GM12872 (cell line): ENCODE measurements around the gene GTF2F1.

Source experiments
- CTCF ChIP-seq: IDR thresholded peaks from 3 replicates; pipeline ENCODE4 v1.5.1; 2011; ENCODE audit warnings: low read depth, mild to moderate bottlenecking, low read length, moderate library complexity; ENCODE audit not compliant: insufficient read depth

The GTF2F1 gene

GRCh38 chr19:6429419-6430221, 36.7 kb upstream of the GTF2F1 start:
- no peak for TF ChIP-seq CTCF

GRCh38 chr19:6427131-6427530, 34.2 kb upstream of the GTF2F1 start:
- no peak for TF ChIP-seq CTCF

DNA sequence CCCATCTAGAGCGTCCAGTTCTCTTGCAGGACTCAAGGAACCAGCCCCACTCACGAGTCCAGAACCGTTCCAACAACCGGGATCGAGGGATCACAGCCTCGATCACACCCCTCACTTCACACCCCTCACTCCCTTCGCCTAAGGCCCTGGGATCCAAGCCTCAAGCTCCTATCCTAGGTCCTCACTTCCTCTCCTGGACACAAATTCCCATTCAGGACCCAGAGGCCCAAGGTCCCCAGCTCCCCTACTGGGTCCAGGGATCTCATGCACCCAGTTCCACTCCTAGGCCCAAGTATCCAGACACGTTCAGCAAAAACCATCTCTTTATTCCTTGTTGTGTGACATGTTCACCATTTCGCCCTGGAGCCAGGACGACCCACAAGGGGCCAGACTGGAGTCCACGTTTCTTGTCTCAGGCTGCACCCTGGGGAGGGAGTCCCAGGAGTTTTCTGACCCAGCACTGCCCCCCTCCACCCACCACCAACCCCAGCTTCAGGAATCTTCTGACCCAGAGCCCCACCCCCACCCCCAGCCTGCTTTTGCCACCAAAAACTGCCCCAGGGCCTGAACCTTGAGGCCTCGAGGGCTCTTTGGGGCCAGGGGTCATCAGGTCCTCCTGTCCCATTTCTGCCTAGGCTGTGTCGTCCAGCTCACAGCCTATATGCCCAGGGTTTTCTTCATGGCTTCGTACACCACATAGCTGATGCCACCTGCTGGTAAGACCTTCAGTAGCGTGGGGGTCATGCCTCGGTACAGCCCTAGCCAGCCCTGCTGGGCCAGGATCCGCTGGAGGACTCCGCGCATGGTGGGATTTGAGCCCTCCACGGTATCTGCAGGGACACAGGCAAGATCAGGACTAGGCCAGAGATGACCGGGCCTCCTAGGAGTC, 33.0 kb upstream of the GTF2F1 start:
- TF ChIP-seq CTCF, result peak; percentile 30; the same call in 1 of the 3 replicates

GRCh38 chr19:6424939-6425731, 32.2 kb upstream of the GTF2F1 start:
- no peak for TF ChIP-seq CTCF

DNA sequence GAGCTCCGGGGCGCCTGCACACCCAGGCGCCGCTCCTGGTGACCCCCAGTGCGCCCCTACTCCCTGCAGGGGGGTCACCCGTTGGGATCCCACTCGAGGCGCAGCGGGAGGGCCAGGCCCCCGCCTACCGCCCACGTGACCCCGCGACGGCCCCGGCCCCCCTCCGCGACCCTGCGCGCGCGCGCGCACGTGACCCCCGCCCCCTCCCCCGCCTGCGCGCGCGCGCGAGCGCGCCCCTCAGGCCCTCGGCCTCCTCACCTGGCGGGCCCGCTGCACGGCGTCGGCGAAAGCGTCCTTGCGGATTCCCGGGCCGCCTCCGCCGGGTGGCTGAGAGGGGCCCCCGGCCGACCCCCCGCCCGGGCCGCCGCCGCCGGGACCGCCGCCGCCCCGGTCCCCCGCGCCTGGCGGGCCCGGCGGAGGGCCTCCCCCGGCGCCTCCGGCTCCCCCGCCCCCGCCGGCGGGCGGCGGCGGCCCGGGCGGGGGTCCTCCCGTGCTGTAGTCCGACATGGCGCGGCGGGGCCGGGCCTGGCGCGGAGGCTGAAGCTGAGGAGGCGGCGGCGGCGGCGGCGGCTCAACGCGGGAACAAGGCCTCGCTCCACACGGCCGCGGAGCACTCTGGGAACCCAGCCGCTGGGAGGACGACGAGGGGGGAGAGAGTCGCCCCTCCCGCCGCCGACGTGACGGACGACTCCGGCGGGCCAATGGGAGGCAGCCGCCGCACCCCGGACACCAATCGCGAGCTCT, 31.4 kb upstream of the GTF2F1 start, which contains the start of gene KHSRP:
TSS of gene KHSRP (minus strand) at position 617 of the 744 bp plus-strand sequence. CDS start at position 507, 110 bp downstream.
- TF ChIP-seq CTCF, result no peak

GRCh38 chr19:6423499-6424194, 30.7 kb upstream of the GTF2F1 start:
- TF ChIP-seq CTCF, result no peak
